ENCODE results near the gene POR. TPM values are rescaled to one million over a fixed set of nuclear protein-coding genes. Genes with fewer than 3 reads are reported as not detected.

Gene POR
- total and polyA plus RNA-seq, 4 donors, result 116 to 973 (median 474) TPM

DNA sequence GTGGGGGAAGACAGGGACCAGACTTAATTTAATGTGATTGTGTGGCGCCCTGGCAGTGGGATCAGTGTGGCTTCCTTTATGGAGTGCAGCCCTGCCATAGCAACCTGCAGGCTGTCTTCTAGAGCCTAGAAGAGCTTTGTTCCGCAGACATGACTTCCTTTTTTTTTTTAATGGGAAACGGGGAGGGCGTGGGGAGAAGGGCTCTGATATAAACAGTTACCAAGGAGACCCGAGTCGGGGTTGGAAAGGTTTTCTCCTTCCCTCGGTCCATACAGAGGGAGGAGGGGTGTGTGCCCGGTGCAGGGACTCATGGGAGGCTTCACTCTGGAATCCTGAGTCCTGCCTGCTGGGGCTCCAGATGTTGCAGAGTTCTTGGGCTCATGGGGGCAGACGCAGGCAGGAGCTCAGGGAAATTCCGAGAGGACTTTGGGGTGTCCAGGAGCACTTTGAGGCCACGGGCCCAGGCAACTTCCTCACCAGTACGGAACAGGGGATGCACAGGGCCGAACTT, 52.6 kb downstream of the POR start:
- H3K4me3 ChIP-seq (ENCODE audit: low read depth in 1 of 3, low read length in 3 of 3), result no peak overlapping the region
- WGBS, result 54% methylated on average over 13 of the region's 13 CpGs
- DNase-seq (ENCODE audit: low spot score), result no peak
- no peak for TF ChIP-seq JUND (IDR thresholded peaks at IDR 0.05)
- TF ChIP-seq NR2F2 (IDR thresholded peaks at IDR 0.05), result peak; percentile 35
- peak overlapping the region; percentile 40 to 83 for H3K27ac ChIP-seq (ENCODE audit: low read depth in 1 of 2, low read length in 2 of 2)
- H3K27me3 ChIP-seq (ENCODE audit: control insufficient read depth in 4 of 4, insufficient read depth in 4 of 4, low read length in 3 of 4), result no peaks in the 10 kb centered on the region
- H3K9me3 ChIP-seq (ENCODE audit: control insufficient read depth in 4 of 4, low read length in 3 of 4), result no peaks in the 10 kb centered on the region
- H3K36me3 ChIP-seq (ENCODE audit: control insufficient read depth in 4 of 4, insufficient read depth in 3 of 4, low read depth in 1 of 4, low read length in 3 of 4), result peaks cover 15 to 50% (median 24%) of the 10 kb centered on the region in 4 donors
- peaks cover 20 to 78% (median 65%) of the 10 kb centered on the region in 4 donors for H3K4me1 ChIP-seq (ENCODE audit: control insufficient read depth in 4 of 4, insufficient read depth in 4 of 4, low read length in 3 of 4)
- no peak overlapping the region for H3K9ac ChIP-seq (ENCODE audit: low read depth in 1 of 2, low read length in 2 of 2)

- no peaks in the 10 kb centered on the region for H3K9me3 ChIP-seq (ENCODE audit: control insufficient read depth in 4 of 4, low read length in 3 of 4)
- H3K4me3 ChIP-seq (ENCODE audit: low read depth in 1 of 3, low read length in 3 of 3), result no peak overlapping the region
- H3K36me3 ChIP-seq (ENCODE audit: control insufficient read depth in 4 of 4, insufficient read depth in 3 of 4, low read depth in 1 of 4, low read length in 3 of 4), result peaks cover 17 to 47% (median 22%) of the 10 kb centered on the region in 4 donors
- whole genome bisulfite sequencing, result 67% methylated on average over 10 of the region's 10 CpGs
- H3K27ac ChIP-seq (ENCODE audit: low read depth in 1 of 2, low read length in 2 of 2), result peak overlapping the region; percentile 40 to 83
- H3K27me3 ChIP-seq (ENCODE audit: control insufficient read depth in 4 of 4, insufficient read depth in 4 of 4, low read length in 3 of 4), result no peaks in the 10 kb centered on the region
- no peak for DNase-seq (ENCODE audit: low spot score)
- H3K9ac ChIP-seq (ENCODE audit: low read depth in 1 of 2, low read length in 2 of 2), result no peak overlapping the region
- peaks cover 20 to 75% (median 62%) of the 10 kb centered on the region in 4 donors for H3K4me1 ChIP-seq (ENCODE audit: control insufficient read depth in 4 of 4, insufficient read depth in 4 of 4, low read length in 3 of 4)
- TF ChIP-seq HNF4A (conservative IDR thresholded peaks at IDR 0.05) (no peak), RXRA (IDR thresholded peaks at IDR 0.05) (no peak), TAF1 (conservative IDR thresholded peaks at IDR 0.05) (no peak), YY1 (IDR thresholded peaks at IDR 0.05) (no peak), EGR1 (IDR thresholded peaks at IDR 0.05; ENCODE audit: low read depth in 2 of 2) (no peak), SP1 (IDR thresholded peaks at IDR 0.05) (no peak), GABPA (IDR thresholded peaks at IDR 0.05 in 1 of 2, conservative IDR thresholded peaks at IDR 0.05 in 1 of 2) (no peak), RAD21 (IDR thresholded peaks at IDR 0.05) (no peak), REST (IDR thresholded peaks at IDR 0.05) (no peak), FOXA1 (IDR thresholded peaks at IDR 0.05) (no peak), ZBTB33 (IDR thresholded peaks at IDR 0.05) (no peak)
- TF ChIP-seq, protein P1, sequence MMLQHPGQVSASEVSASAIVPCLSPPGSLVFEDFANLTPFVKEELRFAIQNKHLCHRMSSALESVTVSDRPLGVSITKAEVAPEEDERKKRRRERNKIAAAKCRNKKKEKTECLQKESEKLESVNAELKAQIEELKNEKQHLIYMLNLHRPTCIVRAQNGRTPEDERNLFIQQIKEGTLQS (IDR thresholded peaks at IDR 0.05), result no peak
Observed at GRCh38 chr7:75968012-75968411, 53.1 kb downstream of the POR start.

Data from liver (tissue), 9 donors.